Panc1 (cell line): ENCODE measurements around the gene SLTM. TPM values are rescaled to one million over a fixed set of nuclear protein-coding genes. Genes with fewer than 3 reads are reported as not detected.

Experiments
- ATAC-seq: fragments of 200-7000 bp; cut with Tn5 transposase; 2 replicates; pipeline ENCODE4 v1.9.1; 2020; ENCODE audit warnings: mild to moderate bottlenecking, moderate library complexity
- BruUV-seq: library from RNA; stranded (reverse); fragments of 400-500 nt; replicated peaks from 2 replicates; lab custom pipeline; 2021; lab: Mats Ljungman, UMichigan
- CTCF ChIA-PET: fragments of 300-600 bp; sonication (Branson Sonifier 250); formaldehyde crosslinking; loops from one replicate; lab custom pipeline; 2022; ENCODE audit warnings: antibody characterized with exemption; lab: Charles Lee
- POLR2A ChIA-PET: fragments of 300-600 bp; sonication (Branson Sonifier 250); formaldehyde crosslinking; loops from one replicate; lab custom pipeline; 2022; ENCODE audit warnings: antibody characterized with exemption; lab: Charles Lee
- DNase-seq: peaks from one replicate; pipeline ENCODE4 v3.0.0-alpha.2; 2010; ENCODE audit warnings: low read depth, low spot score
- H3K27ac ChIP-seq: 2 replicates; pipeline ENCODE4 v1.5.1; 2011; ENCODE audit warnings: mild to moderate bottlenecking, low read length, inconsistent platforms
- H3K27me3 ChIP-seq: fragments of 200-500 bp; sonication (Bioruptor generic); 2 replicates; pipeline ENCODE4 v1.6.0; 2014; ENCODE audit warnings: low read length, inconsistent platforms; ENCODE audit not compliant: control insufficient read depth, insufficient read depth
- H3K36me3 ChIP-seq: fragments of 200-500 bp; sonication (Bioruptor generic); 2 replicates; pipeline ENCODE4 v1.5.1; 2014; ENCODE audit warnings: inconsistent platforms, mild to moderate bottlenecking, low read length, moderate library complexity; ENCODE audit not compliant: control insufficient read depth, insufficient read depth
- H3K4me1 ChIP-seq: 2 replicates; pipeline ENCODE4 v1.5.1; 2011; ENCODE audit warnings: inconsistent platforms, mild to moderate bottlenecking, low read length, moderate library complexity; ENCODE audit not compliant: control insufficient read depth, insufficient read depth
- H3K4me3 ChIP-seq, 2 experiments: 2 replicates each; pipeline ENCODE4 v1.5.1; 2011 to 2012; ENCODE audit warnings: low read depth in 2 of 2, low read length in 2 of 2, mild to moderate bottlenecking in 2 of 2, inconsistent platforms in 1 of 2, moderate library complexity in 1 of 2
- H3K9me3 ChIP-seq: fragments of 200-500 bp; sonication (Bioruptor generic); 2 replicates; pipeline ENCODE4 v1.5.1; 2014; ENCODE audit warnings: low read depth, mild to moderate bottlenecking, inconsistent platforms, low read length, moderate library complexity; ENCODE audit not compliant: control insufficient read depth, insufficient read depth
- POLR2AphosphoS5 ChIP-seq: IDR thresholded peaks from 2 replicates; pipeline ENCODE4 v1.6.1; 2012; ENCODE audit warnings: mild to moderate bottlenecking, low read depth, low read length, moderate library complexity
- SIN3A ChIP-seq: IDR thresholded peaks from 2 replicates; pipeline ENCODE4 v1.6.1; 2012; ENCODE audit warnings: low read depth, mild to moderate bottlenecking, low read length, moderate library complexity, borderline replicate concordance; ENCODE audit not compliant: insufficient read depth
- TCF7L2 ChIP-seq: IDR thresholded peaks from 2 replicates; pipeline ENCODE4 v1.6.1; 2011; ENCODE audit warnings: mild to moderate bottlenecking, low read depth, low read length, inconsistent platforms
- in situ Hi-C: cut with HindIII; loops from 2 replicates; pipeline ENCODE4 v1.10.0; 2016; ENCODE audit warnings: low sequenced_read_pairs, low pct_unique_long_range_greater_than_20kb
- intact Hi-C: fragments of 100-400 bp; cut with micrococcal nuclease; formaldehyde crosslinking; loops from one replicate; pipeline ENCODE4 v1.10.0; 2022; ENCODE audit not compliant: unreplicated experiment
- total RNA-seq: library from RNA; stranded (reverse); gene quantifications from one replicate; pipeline ENCODE4 v1.2.1, GENCODE V29; 2021; ENCODE audit not compliant: unreplicated experiment
- TF ChIP-seq, protein P1 (sequence below), 2 experiments: IDR thresholded peaks; 2 replicates each; pipeline ENCODE4 v1.6.1; 2011 to 2012; ENCODE audit warnings: low read depth in 2 of 2, control low read depth in 1 of 2, low read length in 1 of 2, mild to moderate bottlenecking in 1 of 2, moderate library complexity in 1 of 2; ENCODE audit not compliant: insufficient read depth in 1 of 2
- TF ChIP-seq, protein P2 (sequence below): fragments of 450-650 bp; IDR thresholded peaks from 2 replicates; pipeline ENCODE4 v1.5.1; 2017; ENCODE audit warnings: mild to moderate bottlenecking

SLTM gene
- total RNA-seq, 1 experiment from 2014 or later = 75.7 TPM

DNA sequence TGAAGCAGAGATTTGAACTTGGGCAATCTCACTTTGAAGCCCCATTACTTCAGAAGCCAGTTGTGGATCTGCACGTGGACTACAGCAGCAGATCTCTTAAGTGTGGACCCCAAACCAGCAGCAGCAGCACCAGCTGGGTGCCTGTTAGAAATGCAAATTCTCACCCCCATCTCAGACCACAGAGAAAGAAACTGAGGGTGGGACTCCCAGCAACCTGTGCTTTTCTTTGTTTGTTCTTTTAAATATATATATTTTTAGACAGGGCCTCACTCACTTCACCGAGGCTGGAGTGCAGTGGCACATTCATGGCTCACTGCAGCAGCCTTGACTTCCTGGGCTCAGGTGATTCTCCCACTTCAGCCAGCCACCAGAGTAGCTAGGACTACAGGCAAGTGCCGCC is 53.2 kb downstream of the SLTM start:
- no peak for ATAC-seq
- H3K4me1 ChIP-seq = no peaks in the 10 kb centered on the region
- H3K9me3 ChIP-seq = no peaks in the 10 kb centered on the region
- H3K36me3 ChIP-seq = peaks cover 28% of the 10 kb centered on the region
- in situ Hi-C loops = no loop called here
- CTCF ChIA-PET = interaction anchor here (1.1 kb wide), 1 partner anchor 41 kb away, joined by 3 read pairs; no protein-coding TSS in a partner anchor
- DNase-seq = no peak
- intact Hi-C loops = no loop called here
- TF ChIP-seq POLR2AphosphoS5 (no peak), TCF7L2 (no peak), SIN3A (no peak)
- TF ChIP-seq, protein P1, sequence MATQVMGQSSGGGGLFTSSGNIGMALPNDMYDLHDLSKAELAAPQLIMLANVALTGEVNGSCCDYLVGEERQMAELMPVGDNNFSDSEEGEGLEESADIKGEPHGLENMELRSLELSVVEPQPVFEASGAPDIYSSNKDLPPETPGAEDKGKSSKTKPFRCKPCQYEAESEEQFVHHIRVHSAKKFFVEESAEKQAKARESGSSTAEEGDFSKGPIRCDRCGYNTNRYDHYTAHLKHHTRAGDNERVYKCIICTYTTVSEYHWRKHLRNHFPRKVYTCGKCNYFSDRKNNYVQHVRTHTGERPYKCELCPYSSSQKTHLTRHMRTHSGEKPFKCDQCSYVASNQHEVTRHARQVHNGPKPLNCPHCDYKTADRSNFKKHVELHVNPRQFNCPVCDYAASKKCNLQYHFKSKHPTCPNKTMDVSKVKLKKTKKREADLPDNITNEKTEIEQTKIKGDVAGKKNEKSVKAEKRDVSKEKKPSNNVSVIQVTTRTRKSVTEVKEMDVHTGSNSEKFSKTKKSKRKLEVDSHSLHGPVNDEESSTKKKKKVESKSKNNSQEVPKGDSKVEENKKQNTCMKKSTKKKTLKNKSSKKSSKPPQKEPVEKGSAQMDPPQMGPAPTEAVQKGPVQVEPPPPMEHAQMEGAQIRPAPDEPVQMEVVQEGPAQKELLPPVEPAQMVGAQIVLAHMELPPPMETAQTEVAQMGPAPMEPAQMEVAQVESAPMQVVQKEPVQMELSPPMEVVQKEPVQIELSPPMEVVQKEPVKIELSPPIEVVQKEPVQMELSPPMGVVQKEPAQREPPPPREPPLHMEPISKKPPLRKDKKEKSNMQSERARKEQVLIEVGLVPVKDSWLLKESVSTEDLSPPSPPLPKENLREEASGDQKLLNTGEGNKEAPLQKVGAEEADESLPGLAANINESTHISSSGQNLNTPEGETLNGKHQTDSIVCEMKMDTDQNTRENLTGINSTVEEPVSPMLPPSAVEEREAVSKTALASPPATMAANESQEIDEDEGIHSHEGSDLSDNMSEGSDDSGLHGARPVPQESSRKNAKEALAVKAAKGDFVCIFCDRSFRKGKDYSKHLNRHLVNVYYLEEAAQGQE (IDR thresholded peaks at IDR 0.05; ENCODE audit: insufficient read depth in 1 of 2, low read depth in 2 of 2, low read length in 1 of 2) = no peak
- TF ChIP-seq, protein P2, sequence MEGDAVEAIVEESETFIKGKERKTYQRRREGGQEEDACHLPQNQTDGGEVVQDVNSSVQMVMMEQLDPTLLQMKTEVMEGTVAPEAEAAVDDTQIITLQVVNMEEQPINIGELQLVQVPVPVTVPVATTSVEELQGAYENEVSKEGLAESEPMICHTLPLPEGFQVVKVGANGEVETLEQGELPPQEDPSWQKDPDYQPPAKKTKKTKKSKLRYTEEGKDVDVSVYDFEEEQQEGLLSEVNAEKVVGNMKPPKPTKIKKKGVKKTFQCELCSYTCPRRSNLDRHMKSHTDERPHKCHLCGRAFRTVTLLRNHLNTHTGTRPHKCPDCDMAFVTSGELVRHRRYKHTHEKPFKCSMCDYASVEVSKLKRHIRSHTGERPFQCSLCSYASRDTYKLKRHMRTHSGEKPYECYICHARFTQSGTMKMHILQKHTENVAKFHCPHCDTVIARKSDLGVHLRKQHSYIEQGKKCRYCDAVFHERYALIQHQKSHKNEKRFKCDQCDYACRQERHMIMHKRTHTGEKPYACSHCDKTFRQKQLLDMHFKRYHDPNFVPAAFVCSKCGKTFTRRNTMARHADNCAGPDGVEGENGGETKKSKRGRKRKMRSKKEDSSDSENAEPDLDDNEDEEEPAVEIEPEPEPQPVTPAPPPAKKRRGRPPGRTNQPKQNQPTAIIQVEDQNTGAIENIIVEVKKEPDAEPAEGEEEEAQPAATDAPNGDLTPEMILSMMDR = no peak
- BruUV-seq = no TSS peak
- H3K27ac ChIP-seq = no peak overlapping the region
- POLR2A ChIA-PET = no interaction called here
- H3K4me3 ChIP-seq = no peak overlapping the region
- no peaks in the 10 kb centered on the region for H3K27me3 ChIP-seq

DNA sequence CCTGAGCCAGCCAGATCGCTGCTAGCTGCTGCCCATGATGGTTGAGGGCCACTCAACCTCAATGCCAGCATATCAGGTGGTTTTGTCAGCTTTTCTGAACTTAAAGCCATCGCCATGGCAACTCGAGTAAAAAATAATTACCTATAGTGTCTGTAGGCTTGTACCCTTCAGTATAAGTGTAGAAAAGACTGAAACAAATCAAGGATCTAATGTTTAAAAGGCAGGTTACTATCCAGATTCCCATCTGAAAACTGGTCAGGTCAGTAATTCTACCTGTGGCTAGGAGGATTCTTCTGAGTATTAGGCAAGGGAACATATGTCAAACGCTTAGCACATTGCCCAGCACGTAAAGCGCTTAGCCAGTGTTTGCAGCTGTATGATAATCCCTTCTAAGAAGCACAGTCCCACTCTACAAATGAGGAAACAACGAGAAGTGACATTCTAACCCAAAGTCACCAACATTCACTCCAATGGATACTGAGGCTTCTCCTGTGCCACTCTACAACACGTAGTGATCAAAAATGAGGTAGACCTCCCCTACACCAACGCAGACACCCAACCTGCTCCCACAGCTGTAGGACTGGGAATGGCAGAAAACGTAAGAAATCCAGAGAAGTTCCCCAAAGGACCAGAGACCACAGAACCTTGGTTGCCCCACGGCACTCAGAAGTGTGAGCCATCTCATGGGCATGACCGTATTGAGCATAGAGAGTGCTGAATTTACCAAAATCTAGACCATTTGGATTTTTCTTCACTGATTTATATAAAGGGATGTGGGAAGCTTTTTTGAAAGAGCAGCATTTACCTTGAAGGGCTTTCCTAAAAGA is 55.3 kb downstream of the SLTM start:
- Histone ChIP-seq H3K27me3 (no peaks in the 10 kb centered on the region), H3K36me3 (peaks cover 21% of the 10 kb centered on the region), H3K4me1 (no peaks in the 10 kb centered on the region), H3K4me3 (no peak overlapping the region), H3K9me3 (no peaks in the 10 kb centered on the region), H3K27ac (no peak overlapping the region)
- CTCF ChIA-PET = no interaction called here
- no peak for DNase-seq
- no peak for ATAC-seq
- TF ChIP-seq, protein P1 (IDR thresholded peaks at IDR 0.05; ENCODE audit: insufficient read depth in 1 of 2, low read depth in 2 of 2, low read length in 1 of 2) = no peak
- no peak for TF ChIP-seq POLR2AphosphoS5
- no peak for TF ChIP-seq TCF7L2
- TF ChIP-seq, protein P2 = no peak
- TF ChIP-seq SIN3A = no peak
- in situ Hi-C loops = no loop called here
- POLR2A ChIA-PET = no interaction called here
- no TSS peak for BruUV-seq
- intact Hi-C loops = loop anchor here (10.0 kb wide), 1 partner anchor 643 kb away; no protein-coding TSS in a partner anchor
